UCSD-AML1 (cell line): Measurements from ENCODE around the gene MYO9A.
A peak's percentile ranks its signal among the peaks of the same experiment; 100 is the strongest.

ENCODE experiments used
- DNase-seq: peaks from one replicate; lab custom pipeline; 2025; ENCODE audit not compliant: unreplicated experiment; lab: John Stamatoyannopoulos, UW

Gene MYO9A, protein sequence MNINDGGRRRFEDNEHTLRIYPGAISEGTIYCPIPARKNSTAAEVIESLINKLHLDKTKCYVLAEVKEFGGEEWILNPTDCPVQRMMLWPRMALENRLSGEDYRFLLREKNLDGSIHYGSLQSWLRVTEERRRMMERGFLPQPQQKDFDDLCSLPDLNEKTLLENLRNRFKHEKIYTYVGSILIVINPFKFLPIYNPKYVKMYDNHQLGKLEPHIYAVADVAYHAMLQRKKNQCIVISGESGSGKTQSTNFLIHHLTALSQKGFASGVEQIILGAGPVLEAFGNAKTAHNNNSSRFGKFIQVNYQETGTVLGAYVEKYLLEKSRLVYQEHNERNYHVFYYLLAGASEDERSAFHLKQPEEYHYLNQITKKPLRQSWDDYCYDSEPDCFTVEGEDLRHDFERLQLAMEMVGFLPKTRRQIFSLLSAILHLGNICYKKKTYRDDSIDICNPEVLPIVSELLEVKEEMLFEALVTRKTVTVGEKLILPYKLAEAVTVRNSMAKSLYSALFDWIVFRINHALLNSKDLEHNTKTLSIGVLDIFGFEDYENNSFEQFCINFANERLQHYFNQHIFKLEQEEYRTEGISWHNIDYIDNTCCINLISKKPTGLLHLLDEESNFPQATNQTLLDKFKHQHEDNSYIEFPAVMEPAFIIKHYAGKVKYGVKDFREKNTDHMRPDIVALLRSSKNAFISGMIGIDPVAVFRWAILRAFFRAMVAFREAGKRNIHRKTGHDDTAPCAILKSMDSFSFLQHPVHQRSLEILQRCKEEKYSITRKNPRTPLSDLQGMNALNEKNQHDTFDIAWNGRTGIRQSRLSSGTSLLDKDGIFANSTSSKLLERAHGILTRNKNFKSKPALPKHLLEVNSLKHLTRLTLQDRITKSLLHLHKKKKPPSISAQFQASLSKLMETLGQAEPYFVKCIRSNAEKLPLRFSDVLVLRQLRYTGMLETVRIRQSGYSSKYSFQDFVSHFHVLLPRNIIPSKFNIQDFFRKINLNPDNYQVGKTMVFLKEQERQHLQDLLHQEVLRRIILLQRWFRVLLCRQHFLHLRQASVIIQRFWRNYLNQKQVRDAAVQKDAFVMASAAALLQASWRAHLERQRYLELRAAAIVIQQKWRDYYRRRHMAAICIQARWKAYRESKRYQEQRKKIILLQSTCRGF (N-terminal part only)

DNA sequence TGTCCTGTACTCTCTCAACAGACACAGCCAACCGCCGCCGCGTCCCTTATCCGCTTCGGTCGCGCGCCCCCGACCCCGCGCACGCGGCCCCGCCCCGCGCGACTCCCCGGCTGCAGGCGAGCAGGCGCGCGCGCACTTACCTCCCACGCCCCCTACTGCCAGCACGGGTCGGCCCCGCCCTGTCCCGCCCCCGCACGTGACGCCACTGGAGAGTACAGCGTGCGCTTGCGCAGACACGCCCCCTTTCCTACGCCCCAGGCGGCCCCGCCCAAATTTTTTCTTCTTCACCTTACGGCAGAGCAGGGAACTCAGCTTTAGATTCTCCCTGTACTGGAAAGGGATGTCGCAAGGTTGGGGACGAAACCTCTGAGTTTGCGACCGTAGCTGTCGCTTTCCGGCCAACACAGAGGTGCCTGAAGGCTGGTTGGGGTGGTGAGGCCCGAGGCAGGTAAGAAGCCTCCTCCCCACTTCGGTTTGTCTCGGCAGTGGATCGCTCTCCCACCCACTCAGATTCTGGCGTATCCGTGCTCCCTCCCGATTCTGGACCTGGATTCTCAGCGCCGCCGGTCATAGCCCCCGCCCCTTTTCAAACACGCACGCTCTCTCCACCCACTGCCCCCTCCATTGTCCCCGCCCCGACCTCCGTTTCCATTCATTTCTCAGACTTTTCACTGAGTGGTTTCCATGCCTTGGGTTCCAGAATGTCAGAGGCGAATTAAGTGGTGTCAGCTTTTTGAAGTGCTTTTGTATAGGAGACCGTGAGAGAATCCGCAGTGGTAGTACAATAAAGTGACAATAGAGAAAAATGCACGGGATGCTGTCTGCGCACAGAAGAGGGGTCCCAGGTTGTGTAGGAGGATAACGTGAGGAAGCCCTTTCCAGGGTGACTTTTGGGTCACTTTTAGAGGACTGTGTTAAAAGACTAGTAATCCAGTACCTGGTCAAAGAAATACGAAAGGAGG, at the start of gene MYO9A, which contains the start of gene SENP8:
TSS of gene MYO9A (minus strand) at position 134 of the 962 bp plus-strand sequence. CDS start 71,587 bp downstream, outside the sequence.
TSS of gene SENP8 (plus strand) at position 387 of the 962 bp plus-strand sequence. CDS start 21,221 bp downstream, outside the sequence.
- DNase-seq, result peak; percentile 99

DNA sequence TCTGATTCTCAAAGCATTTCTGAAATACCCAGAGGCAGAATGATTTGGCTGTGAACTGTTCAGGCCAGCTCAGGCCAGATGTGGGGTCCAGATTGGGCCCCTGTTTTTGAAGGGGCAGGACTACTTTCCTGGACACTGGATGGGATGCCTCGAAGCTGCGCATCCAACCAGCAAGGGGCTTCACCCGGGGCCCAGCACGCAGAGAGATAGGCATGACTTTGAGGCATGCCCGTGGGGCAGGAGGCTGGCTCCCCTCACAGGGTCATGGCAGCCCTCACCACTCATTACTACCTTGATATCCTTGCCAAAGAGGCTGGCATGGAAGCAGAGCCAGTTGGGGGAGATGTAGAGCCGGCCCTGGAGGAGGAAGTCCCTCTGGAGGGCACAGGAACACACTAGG, 49.5 kb upstream of the MYO9A start:
- DNase-seq, result no peak

DNA sequence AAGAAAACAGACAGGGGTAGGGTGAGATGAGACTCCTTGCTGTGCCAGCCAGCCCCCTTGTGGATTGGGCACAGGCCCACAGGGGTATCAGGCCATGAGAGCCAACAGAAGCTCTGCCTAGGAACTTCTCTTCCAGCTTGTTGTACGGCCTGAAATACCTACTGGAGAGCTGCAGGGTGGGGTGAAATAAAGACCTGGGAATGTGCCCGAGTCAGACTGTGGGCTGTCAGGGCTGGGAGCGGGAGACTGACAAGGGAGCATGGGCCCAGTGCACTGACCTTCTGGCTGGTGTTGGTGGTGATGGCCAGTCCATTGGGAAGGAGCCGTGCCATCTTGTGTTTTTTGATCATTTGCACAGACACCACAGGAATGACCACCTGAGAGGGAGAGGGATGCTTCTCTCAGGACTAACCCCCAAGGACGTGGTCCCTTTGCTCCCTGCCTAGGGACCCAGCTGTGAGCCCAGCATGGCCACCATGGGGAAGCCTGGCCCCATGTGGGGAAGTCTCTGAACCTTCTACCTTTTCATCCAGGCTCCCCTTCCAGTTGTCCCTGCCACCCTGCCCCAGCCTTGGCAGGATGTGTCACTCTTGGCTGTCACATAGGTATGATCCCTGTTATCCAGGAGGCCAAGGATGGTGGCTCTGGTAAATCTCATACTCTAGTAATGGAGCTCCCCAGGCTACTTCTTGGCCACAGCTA, 48.9 kb upstream of the MYO9A start:
- DNase-seq, result no peak

DNA sequence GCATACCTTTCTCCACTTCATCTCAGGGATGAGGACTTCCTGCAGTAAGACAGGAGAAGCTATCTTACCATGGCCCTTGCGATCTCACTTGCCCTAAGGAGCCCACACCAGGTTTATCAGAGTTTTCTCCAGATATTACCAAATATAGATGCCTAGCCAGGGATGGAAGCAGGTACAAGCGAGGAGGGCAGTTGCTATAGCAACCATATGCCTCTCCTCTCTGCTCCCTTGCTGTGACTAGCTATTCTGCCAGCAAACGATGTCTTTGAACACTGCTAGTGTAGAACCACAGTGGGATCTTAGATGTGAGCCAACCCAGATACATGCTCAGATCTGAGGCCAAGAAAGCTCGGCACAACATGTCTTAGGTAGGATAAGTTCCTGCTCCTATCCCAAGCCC, 45.8 kb upstream of the MYO9A start:
- no peak for DNase-seq

DNA sequence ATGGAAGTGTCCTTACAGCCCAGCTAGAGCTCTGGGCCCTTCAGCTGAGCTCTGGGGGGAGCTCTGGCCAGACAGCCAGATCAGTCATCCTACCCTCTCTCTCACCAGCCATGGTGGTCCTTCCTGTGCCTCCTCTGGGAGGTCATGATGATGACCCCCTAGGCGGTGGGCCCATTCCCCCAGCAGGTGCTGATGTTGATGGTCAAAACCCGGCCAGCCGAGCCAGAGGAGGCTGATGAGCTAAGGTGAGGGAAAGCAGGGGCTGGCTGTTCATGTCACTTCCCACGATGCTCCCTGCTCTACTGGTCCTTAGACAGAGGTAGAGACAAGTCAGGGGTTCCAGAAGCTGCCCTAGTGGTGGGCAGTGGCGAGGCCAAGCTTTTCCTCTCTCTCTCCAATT, 44.6 kb upstream of the MYO9A start:
- DNase-seq, result no peak

DNA sequence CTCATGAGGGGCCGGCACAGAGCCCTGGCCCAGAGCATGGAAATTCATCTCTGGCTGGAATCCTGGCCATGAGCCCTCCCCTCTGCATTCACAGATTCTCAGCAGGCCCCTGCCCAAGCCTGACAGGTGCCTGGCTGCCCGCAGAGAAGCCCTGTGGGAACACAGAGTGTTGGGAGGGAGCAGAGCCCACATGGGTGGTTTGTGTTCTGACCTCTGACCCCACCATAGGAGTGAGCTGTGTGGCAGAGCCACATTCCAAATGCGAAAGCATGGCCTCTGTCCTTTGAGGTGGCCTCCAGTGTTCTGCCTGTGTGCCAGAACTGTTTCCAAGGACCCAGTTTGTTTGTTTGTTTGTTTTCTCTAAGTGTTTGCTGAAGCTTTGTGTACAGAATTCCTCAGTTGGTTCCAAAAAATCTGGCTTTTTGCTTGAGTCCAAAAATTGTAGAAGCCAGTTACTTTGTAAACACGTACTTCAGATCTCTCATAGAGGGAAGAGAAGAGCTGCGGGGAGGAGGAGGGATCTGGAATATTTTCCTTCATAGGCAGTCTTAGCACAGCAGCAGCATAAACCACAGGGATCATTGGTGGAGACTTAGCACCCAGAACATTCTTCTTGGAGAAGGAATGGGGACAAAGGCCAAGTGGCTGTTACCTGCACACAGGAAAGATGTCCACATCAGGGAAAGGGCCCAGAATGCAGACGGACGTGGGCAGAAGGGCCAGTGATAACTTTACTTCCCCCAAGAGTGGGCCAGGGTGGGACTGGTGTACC, 43.6 kb upstream of the MYO9A start:
- DNase-seq, result no peak

DNA sequence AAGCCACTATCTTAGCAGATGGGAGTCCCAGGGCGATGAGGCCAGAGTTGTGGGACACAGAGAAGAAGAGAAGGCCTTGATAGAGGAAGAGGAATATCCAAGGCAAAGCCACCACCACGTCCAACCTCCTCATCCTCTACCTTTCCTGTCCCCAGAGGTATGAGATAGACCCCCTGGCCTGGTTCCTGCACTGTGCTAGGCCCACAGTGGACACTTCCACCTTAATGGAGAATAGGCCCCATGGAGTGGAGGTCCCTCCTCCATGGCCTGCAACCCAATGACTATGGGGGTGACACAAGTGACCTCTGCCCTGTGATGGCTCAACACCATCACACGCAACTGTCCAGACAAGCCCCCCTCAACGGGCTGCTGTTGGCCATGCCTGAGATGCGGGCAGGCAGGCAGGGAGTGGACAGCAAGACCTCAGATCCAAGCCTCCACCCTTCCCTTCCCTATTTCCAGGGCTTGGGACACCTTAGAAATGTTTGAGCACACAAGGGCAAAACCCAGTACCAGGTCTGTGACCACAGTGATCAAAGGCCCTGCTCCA, 42.8 kb upstream of the MYO9A start:
- no peak for DNase-seq

DNA sequence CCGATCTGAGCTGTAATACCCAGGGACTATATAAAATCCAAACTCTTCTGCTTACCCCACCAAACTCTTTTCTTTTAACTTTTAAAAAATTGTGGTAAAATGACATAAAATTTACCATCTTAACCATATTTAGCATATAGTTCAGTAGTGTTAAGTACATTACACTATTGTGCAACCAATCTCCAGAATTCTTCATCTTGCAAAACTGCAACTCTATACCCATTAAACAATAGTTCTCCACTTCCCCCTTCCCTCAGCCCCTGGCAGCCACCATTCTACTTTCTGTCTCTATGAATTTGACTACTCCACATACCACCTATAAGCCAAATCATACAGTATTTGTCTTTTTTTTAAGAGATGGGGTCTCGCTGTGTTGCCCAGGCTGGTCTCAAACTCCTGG, 39.0 kb upstream of the MYO9A start:
- no peak for DNase-seq

DNA sequence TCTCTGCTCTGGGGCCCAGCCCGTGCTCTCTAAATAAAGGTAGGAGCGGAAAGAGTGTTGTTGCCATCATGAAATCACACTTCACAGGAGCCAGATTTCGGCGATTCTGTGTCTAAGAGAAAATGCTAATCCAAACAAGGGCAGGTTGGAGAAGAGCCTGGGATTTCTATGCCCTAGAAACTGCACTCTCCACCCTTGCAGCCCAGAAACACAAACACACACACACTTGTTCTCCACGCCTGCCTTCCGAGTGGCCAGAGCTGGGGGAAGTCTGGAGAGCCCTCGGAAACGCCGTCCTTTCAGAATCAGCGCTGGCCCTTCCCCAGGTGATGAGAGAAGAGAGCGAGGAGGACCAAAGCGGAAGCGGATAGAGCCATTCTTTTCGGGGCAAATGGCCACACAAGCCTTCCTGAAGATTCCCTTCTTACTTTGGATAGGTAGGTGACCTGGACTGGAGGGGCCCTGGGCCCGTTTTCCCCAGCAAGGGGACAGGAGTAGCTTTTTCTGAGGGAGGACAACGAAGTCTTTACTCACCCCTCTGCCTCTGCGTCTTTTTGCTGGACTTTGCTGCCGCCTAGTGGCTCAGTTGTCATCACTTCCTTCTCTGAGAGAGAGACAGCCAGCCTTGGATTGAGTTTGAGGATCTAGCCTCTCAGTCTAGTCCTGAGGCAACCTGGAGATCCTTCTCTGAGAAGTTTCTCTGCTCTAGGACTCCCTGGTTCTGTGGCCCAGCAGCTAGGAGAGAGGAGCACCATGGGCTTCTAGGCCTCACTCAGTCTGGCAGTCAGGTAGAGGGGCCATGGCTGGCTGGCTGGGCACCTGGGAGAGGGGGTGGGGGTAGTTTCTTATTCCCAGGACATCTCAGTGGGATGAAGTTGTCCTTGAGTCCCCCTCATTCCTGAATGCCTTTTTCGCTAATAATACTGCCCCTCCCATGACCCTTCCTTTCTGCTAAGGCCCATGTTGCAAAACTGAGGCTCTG, 38.0 kb upstream of the MYO9A start:
- peak; percentile 76 for DNase-seq

DNA sequence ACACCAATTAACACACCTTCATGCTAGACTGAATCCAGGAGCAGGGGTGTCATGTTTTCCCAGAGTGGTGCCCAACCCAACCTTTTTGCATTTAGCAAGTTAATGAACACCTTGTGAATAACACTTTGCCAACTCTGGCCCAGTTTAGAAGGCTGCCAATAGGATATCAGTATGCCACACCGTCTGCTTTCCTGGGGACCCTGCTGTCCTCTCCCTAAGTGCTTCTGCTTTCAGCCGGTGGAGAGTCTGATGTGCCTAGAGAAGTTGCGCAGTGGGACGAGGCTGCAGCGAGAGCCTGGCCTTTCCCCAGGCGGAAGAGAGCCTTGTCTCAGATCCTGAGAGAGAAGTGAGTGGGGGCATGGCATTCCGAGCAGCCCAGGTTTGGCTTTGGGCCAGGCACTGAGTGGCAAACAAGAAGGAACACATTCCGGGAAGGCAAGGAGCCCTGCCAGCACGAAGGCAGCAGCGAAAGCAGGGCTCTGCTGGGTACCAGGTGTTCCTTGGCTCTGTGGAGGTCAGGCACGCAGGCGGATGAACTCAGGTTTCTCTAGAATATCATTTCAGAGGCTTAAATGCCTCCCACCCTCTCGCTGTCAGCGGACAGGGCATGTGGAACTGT, 37.2 kb upstream of the MYO9A start:
- no peak for DNase-seq

DNA sequence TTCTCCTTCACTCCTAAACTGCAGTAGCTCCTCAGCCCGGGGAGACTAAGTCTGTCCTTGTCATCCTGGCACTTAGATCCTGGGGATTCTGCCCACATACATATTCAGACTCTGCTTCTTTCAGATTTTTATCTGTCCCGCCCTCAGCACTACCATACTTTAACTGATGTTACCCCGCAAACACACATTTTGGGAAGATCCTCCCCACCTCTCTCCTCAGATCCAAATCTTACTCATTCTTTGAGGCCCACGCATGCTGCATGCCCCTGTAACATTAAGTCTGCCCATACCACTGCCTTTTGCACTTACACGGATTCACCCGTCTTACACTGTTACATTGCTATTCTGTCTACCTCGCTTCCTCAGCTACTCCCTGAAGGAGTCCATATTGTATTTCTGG, 36.4 kb upstream of the MYO9A start:
- no peak for DNase-seq

DNA sequence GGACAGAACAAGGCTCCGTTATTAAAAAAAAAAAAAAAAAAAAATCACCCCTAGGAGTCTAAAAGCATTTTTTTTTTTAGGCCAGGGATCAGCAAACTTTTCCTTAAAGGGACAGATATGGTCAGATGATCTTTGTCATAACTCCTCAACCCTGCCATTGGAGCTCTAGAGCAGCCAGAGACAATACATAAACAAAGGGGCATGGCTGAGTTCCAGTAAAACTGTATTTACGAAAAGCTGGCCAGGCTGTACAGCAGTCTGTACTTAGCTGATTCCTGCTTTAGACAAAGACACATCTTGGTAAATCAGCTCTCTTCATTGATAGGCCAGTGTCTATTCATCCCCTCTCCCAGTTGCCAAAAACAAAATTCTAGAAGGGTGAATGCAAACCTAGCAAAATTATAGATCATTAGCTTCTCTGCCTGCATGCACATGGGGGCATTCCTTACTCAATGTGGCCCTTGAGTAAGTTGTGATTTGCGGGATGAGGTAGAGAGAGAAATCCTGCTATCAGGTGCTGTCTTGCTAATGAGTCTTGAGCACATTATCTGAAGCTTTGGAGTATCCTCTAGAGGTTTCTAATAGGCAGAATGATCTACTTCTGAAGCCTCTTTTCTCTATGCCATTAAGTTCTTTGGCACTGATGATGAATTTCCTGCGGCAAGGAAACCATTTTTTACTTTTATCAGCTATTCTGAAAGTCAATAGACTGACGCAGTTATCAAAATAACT, 35.5 kb upstream of the MYO9A start:
- DNase-seq, result no peak

DNA sequence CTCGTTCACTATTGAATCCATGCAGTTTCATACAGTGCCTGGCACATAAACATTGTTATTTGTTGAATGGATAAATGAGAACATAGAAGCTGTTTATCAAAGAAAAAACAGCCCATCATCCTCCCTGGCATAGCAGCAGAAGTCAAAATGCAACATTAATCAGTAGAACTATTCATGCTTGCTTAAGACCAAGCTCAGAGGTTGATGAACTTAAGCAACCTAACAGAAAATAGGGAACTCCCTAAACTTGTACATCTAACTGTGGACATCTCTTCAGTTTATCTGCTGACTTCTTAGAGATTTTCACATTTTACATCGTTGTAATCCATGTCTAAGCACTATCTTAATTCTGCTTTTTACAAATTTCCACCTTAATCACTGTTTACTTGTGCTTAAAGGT, 29.5 kb upstream of the MYO9A start:
- no peak for DNase-seq

DNA sequence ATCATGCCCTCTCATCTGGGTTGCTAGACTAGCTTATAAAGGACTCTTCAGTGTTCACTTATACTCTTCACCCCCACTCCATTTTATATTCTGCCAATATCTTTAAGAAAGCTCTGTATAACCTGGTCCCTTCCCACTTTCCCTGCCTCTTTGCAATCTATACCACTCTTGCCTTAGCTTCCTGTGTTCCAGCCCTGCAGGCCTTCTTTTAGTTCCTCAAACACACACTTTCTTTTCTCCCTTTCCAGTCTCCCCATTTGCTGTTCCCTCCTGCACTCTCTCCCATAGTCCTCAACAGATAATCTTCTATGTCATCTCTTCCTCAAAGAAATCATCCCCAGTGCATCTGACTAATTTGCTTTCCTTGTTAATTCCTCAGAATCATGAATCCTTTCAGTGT, 29.0 kb upstream of the MYO9A start:
- no peak for DNase-seq

DNA sequence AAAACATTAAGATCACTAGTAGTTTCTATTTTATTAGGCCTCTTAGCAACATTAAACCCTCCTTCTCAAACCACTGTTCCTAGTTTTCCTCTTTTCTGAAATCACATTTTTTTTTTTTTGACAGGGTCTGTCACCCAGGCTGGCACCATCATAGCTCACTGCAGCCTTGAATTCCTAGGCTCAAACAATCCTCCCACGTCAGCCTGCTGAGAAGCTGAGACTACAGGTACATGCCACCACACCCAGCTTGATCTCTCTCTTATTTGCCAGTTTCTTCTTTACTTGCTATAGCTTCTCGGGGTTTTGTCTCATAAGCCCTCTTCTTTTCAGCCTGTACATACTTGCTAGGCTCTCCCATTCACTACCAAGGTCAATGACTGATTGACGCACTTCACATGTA, 28.3 kb upstream of the MYO9A start:
- no peak for DNase-seq
